Ishikawa (cell line): ENCODE results near the gene SLC3A2.

Experiments used
- TAF1 ChIP-seq: IDR thresholded peaks from 2 replicates; pipeline ENCODE4 v1.6.1; 2012; ENCODE audit warnings: low read depth, mild to moderate bottlenecking
- ZBTB7A ChIP-seq: IDR thresholded peaks from 2 replicates; pipeline ENCODE4 v1.6.1; 2012; ENCODE audit warnings: low read depth

DNA sequence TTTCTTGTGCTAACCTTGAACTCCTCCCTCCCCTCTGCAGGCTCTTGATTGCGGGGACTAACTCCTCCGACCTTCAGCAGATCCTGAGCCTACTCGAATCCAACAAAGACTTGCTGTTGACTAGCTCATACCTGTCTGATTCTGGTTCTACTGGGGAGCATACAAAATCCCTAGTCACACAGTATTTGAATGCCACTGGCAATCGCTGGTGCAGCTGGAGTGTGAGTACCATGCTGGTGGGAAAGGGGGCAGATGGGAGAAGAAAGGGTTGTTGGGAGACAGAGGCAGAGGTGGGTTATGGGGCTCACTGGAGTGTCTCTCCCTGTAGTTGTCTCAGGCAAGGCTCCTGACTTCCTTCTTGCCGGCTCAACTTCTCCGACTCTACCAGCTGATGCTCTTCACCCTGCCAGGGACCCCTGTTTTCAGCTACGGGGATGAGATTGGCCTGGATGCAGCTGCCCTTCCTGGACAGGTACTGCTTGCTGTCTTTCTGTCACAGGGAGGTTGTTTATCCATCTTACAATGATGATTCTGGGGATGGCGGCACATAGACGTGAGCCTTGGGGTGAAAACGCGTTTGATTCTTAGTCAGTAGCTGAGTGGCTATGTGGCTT lies 4.5 kb downstream of the SLC3A2 start:
- no peak for TF ChIP-seq TAF1
- TF ChIP-seq ZBTB7A, result no peak
